Ovary (tissue), 9 donors: ENCODE measurements around the gene PRRT2. TPM values are rescaled to one million over a fixed set of nuclear protein-coding genes. Genes with fewer than 3 reads are reported as not detected.
"Not testable (repeated sequence)": the region's sequence is repeated elsewhere in the genome, so short reads cannot be mapped to it uniquely, and the experiment has no call there.

ENCODE experiments used
- DNase-seq, 5 donors: peaks; one replicate each; pipeline ENCODE4 v3.0.0-alpha.2; 2019 to 2020
- H3K27ac ChIP-seq, 2 donors: fragments of 200-600 bp; one replicate each; pipeline versions ENCODE4 v1.5.1 to v1.8.0; 2019 to 2022
- H3K27me3 ChIP-seq: fragments of 200-600 bp; one replicate; pipeline ENCODE4 v1.8.0; 2022
- H3K36me3 ChIP-seq: fragments of 200-600 bp; sonication (generic); one replicate; pipeline ENCODE4 v1.5.1; 2019
- H3K4me1 ChIP-seq: one replicate; pipeline ENCODE4 v1.8.1; 2013; ENCODE audit warnings: mild to moderate bottlenecking, moderate library complexity; ENCODE audit not compliant: insufficient read depth
- H3K4me3 ChIP-seq: fragments of 200-600 bp; sonication (generic); one replicate; pipeline ENCODE4 v1.5.1; 2017
- H3K9me3 ChIP-seq, 2 donors: fragments of 200-600 bp in 1 of 2; sonication (generic) in 1 of 2; one replicate each; pipeline versions ENCODE4 v1.5.1 to v1.8.1; 2013 to 2019; ENCODE audit warnings: mild to moderate bottlenecking in 1 of 2, moderate library complexity in 1 of 2
- CTCF ChIP-seq, 3 donors: fragments of 450-650 bp in 2 of 3; fragments of 200-600 bp in 1 of 3; IDR thresholded peaks; one replicate each; pipeline versions ENCODE4 v1.5.1 to v1.8.0; 2016 to 2022; ENCODE audit warnings: antibody characterized with exemption in 3 of 3, mild to moderate bottlenecking in 1 of 3
- EP300 ChIP-seq: sonication (generic); formaldehyde crosslinking; IDR thresholded peaks from one replicate; pipeline ENCODE4 v1.6.1; 2017; ENCODE audit warnings: antibody characterized with exemption
- POLR2A ChIP-seq: fragments of 450-650 bp; IDR thresholded peaks from one replicate; pipeline ENCODE4 v1.6.1; 2017; ENCODE audit warnings: antibody characterized with exemption, mild to moderate bottlenecking, moderate library complexity
- WGBS, 3 donors: extraction: QIAGEN DNeasy Blood & Tissue Kit in 1 of 3; methylation state at CpG; one replicate each; pipeline versions ENCODE4 v1.1.5 to v1.1.7; 2013 to 2017; 5-methylcytosine and 5-hydroxymethylcytosine counted together
- intact Hi-C, 4 donors: fragments of 100-400 bp; cut with DNase I; formaldehyde crosslinking; loops; one replicate each; pipeline versions ENCODE4 v1.11.0 to v1.15.1; 2022 to 2023
- polyA plus RNA-seq, 2 donors: library from polyadenylated mRNA; stranded (reverse); fragments of 200-250 nt in 1 of 2; fragments of 350-450 nt in 1 of 2; fragmentation: Illumina TruSeq in 1 of 2; extraction: RNeasy Lipid Tissue Mini Kit (QIAGEN cat#74804) in 1 of 2; gene quantifications; one replicate each; pipeline ENCODE4 v1.2.3, GENCODE V29; 2013 to 2014
- total RNA-seq, 7 donors: library from RNA; depleted of rRNA in 2 of 7; stranded (reverse); fragments of >200 nt in 2 of 7; fragmentation: NEBNext Ultra II Directional in 3 of 7; extraction: Animal tissue kit (Norgen Biotek cat#: 25700) in 3 of 7; gene quantifications; one replicate each; pipeline versions ENCODE4 v1.1.0 to v1.2.4, GENCODE V29; 2016 to 2023
- donor health status: DM: no; HTN: no; CAD: no; lungs with moderate emphysema.
- donor health status: DM: no; HTN: no; CAD: no.
- donor health status: Bipolar disorder and iron deficiency.
- donor health status: DM: yes; HTN: yes; CAD: no.
- donor health status: DM: no; HTN: no; CAD: no.
- donor health status: DM: yes; HTN: yes; CAD: no.

PRRT2 gene
- total and polyA plus RNA-seq, 9 donors, result 6.3 to 64.5 (median 33.4) TPM

GRCh38 chr16:29790183-29790948, 21.6 kb upstream of the PRRT2 start, which contains the start of gene KIF22:
KIF22 (plus strand) TSS chr16:29790751; CDS start chr16:29790760, 9 bp downstream.
- H3K27ac ChIP-seq, result peak within 1 kb of the TSS; percentile 44 to 78
- no peaks in the 10 kb centered on the region for H3K36me3 ChIP-seq
- DNase-seq, result peak; percentile 99 to 100 (median 99)
- peak within 1 kb of the TSS; percentile 62 for H3K4me3 ChIP-seq
- TF ChIP-seq CTCF (IDR thresholded peaks at IDR 0.05) (peak; percentile 74 to 96 (median 90)), EP300 (no peak), POLR2A (peak; percentile 48)
- no peaks in the 10 kb centered on the region for H3K9me3 ChIP-seq
- WGBS, 3 donors, result 0 to 1% (median 1%) methylated on average over 61 to 67 of the region's 67 CpGs
- peaks cover 14% of the 10 kb centered on the region for H3K4me1 ChIP-seq
- H3K27me3 ChIP-seq, result no peaks in the 10 kb centered on the region
- intact Hi-C loops, result loop anchor here in 2 of 4 donors (2.0 to 10.0 kb wide), 2 partner anchors 24 to 46 kb away; partner anchors contain the start of gene C16orf54 (in 1 of the 2)

- H3K4me3 ChIP-seq, result peak overlapping the region; percentile 62
- TF ChIP-seq EP300 (no peak), POLR2A (no peak), CTCF (IDR thresholded peaks at IDR 0.05) (no peak)
- no peaks in the 10 kb centered on the region for H3K27me3 ChIP-seq
- no peak overlapping the region for H3K27ac ChIP-seq
- no peaks in the 10 kb centered on the region for H3K36me3 ChIP-seq
- H3K9me3 ChIP-seq, result no peaks in the 10 kb centered on the region
- WGBS, 3 donors, result 2% methylated on average over 31 of the region's 31 CpGs
- DNase-seq, result no peak
- intact Hi-C loops, result loop anchor here in 2 of 4 donors (2.0 to 10.0 kb wide), 2 partner anchors 24 to 46 kb away; partner anchors contain the start of gene C16orf54 (in 1 of the 2)
- peaks cover 11% of the 10 kb centered on the region for H3K4me1 ChIP-seq
Measured at GRCh38 chr16:29790949-29791844, 20.8 kb upstream of the PRRT2 start.

- intact Hi-C loops, result loop anchor here in 2 of 4 donors (2.0 to 10.0 kb wide), 2 partner anchors 23 to 47 kb away; partner anchors contain the start of gene C16orf54 (in 1 of the 2)
- DNase-seq, result no peak
- no peak overlapping the region for H3K27ac ChIP-seq
- no peaks in the 10 kb centered on the region for H3K27me3 ChIP-seq
- TF ChIP-seq POLR2A (no peak), EP300 (no peak), CTCF (IDR thresholded peaks at IDR 0.05) (no peak)
- H3K4me3 ChIP-seq, result no peak overlapping the region
- no peaks in the 10 kb centered on the region for H3K36me3 ChIP-seq
- H3K9me3 ChIP-seq, result no peaks in the 10 kb centered on the region
- peaks cover 11% of the 10 kb centered on the region for H3K4me1 ChIP-seq
- WGBS, 3 donors, result 65 to 69% (median 67%) methylated on average over 9 of the region's 9 CpGs
Measured at GRCh38 chr16:29791845-29792807, 19.9 kb upstream of the PRRT2 start.

- not testable (repeated sequence) for H3K27ac ChIP-seq, H3K4me3 ChIP-seq, H3K9me3 ChIP-seq, H3K27me3 ChIP-seq, DNase-seq, H3K36me3 ChIP-seq
- peaks cover 11% of the 10 kb centered on the region for H3K4me1 ChIP-seq
- intact Hi-C loops, result loop anchor here in 1 of 4 donors (10.0 kb wide), 1 partner anchor 48 kb away; the partner anchor contains the start of gene C16orf54
- 83 to 87% (median 84%) methylated on average over 18 of the region's 18 CpGs for WGBS, 3 donors
Measured at GRCh38 chr16:29793153-29793552, 18.8 kb upstream of the PRRT2 start.
